ENCODE data around the gene EXOSC9. TPM values are rescaled to one million over a fixed set of nuclear protein-coding genes. Genes with fewer than 3 reads are reported as not detected.

EXOSC9 gene
- total and polyA plus RNA-seq, 2 experiments from 2014 or later: 71.9 to 105 TPM

GRCh38 chr4:121767166-121767565 is 34.0 kb upstream of the EXOSC9 start:
- no peak overlapping the region for H3K4me3 ChIP-seq
- H3K27me3 ChIP-seq (ENCODE audit: insufficient read depth): peaks cover 74% of the 10 kb centered on the region
- H3F3A ChIP-seq (replicated peaks; ENCODE audit: low read depth): no peaks in the 10 kb centered on the region
- no peaks in the 10 kb centered on the region for H3K36me3 Mint-ChIP-seq (ENCODE audit: low read depth)
- no peak overlapping the region for H3K4me3 Mint-ChIP-seq
- no peaks in the 10 kb centered on the region for H3K36me3 ChIP-seq (ENCODE audit: insufficient read depth)
- no peak for DNase-seq (ENCODE audit: low spot score)
- H3K4me2 ChIP-seq: no peak overlapping the region
- H4K20me1 ChIP-seq (replicated peaks; ENCODE audit: insufficient read depth): no peaks in the 10 kb centered on the region
- H3K79me2 ChIP-seq (replicated peaks; ENCODE audit: insufficient read depth): no peaks in the 10 kb centered on the region
- H3K4me1 Mint-ChIP-seq: peaks cover 17% of the 10 kb centered on the region; the same call in 2 of the 3 replicates
- no peaks in the 10 kb centered on the region for H3K9me3 Mint-ChIP-seq
- H3K9me2 ChIP-seq (ENCODE audit: insufficient read depth): no peaks in the 10 kb centered on the region
- H2AFZ ChIP-seq: no peak overlapping the region
- H3K27me3 Mint-ChIP-seq (ENCODE audit: insufficient read depth, low read depth, poor library complexity): peaks cover 49% of the 10 kb centered on the region
- H3K27ac ChIP-seq (ENCODE audit: low read depth): no peak overlapping the region
- TF ChIP-seq JUNB (IDR thresholded peaks at IDR 0.05; ENCODE audit: unreplicated experiment) (no peak), CREB1 (CRISPR knock-in tag; IDR thresholded peaks at IDR 0.05; ENCODE audit: low read depth) (no peak), EZH2phosphoT487 (IDR thresholded peaks at IDR 0.05; ENCODE audit: unreplicated experiment) (no peak), POLR2AphosphoS5 (IDR thresholded peaks at IDR 0.05; ENCODE audit: low read depth) (no peak), EZH2 (IDR thresholded peaks at IDR 0.05; ENCODE audit: low read depth, unreplicated experiment) (no peak), CTCF (conservative IDR thresholded peaks at IDR 0.05; ENCODE audit: low read depth in 2 of 2) (no peak), ZNF331 (CRISPR knock-in tag; IDR thresholded peaks at IDR 0.05; ENCODE audit: low read depth) (no peak), STAT1 (IDR thresholded peaks at IDR 0.05; ENCODE audit: unreplicated experiment) (no peak), ETS1 (IDR thresholded peaks at IDR 0.05) (no peak), NANOG (IDR thresholded peaks at IDR 0.05; ENCODE audit: borderline replicate concordance) (no peak), ZNF462 (CRISPR knock-in tag; IDR thresholded peaks at IDR 0.05) (no peak)
- ATAC-seq: no peak
- H3K4me1 ChIP-seq (ENCODE audit: insufficient read depth): peaks cover 20% of the 10 kb centered on the region
- H3K27ac Mint-ChIP-seq: no peak overlapping the region

Measured in GM23338 (cell line).